HepG2 (cell line): ENCODE results near the gene SPRR2D. TPM values are rescaled to one million over a fixed set of nuclear protein-coding genes. Genes with fewer than 3 reads are reported as not detected.
"Not testable (repeated sequence)": the region's sequence is repeated elsewhere in the genome, so short reads cannot be mapped to it uniquely, and the experiment has no call there.

Experiments used
- ATAC-seq: fragments of 200-7000 bp; cut with Tn5 transposase; 3 replicates; pipeline ENCODE4 v1.9.1; 2020; ENCODE audit warnings: mild to moderate bottlenecking, moderate library complexity
- BruUV-seq: library from RNA; stranded (reverse); fragments of 400-500 nt; replicated peaks from 2 replicates; lab custom pipeline; 2021; lab: Mats Ljungman, UMichigan
- CTCF ChIA-PET: fragments of 300-600 bp; formaldehyde crosslinking; extraction: SDS; loops from one replicate; lab custom pipeline; 2021; ENCODE audit warnings: low total read pairs, inconsistent platforms, low intra/inter-chr PET ratio; lab: Yijun Ruan, JAX
- POLR2A ChIA-PET: fragments of 350-600 bp; sonication (Branson Sonifier 250); formaldehyde crosslinking; loops from one replicate; lab custom pipeline; 2020; ENCODE audit warnings: antibody characterized with exemption, inconsistent platforms; lab: Yijun Ruan, JAX
- DNase-seq: peaks from one replicate; pipeline ENCODE4 v3.0.0-alpha.2; 2015; ENCODE audit warnings: low spot score
- FAIRE-seq: peaks from 3 replicates; lab custom pipeline; 2011; peaks lifted over from hg19 to GRCh38; lab: Jason Lieb, UNC
- H2AFZ ChIP-seq: one replicate; pipeline ENCODE4 v1.6.1; 2011; ENCODE audit warnings: low read length, inconsistent platforms
- H3K27ac ChIP-seq: fragments of 300-600 bp; 3 replicates; pipeline ENCODE4 v1.8.0; 2011; ENCODE audit warnings: mixed run types, mild to moderate bottlenecking, mixed read lengths, low read length, inconsistent platforms; ENCODE audit not compliant: insufficient read depth; ENCODE audit errors: extremely low read length
- H3K27me3 ChIP-seq, 2 experiments: fragments of 200-600 bp in 1 of 2; 2 replicates in 1 of 2; 3 replicates in 1 of 2; pipeline versions ENCODE4 v1.6.0 to v1.8.0; 2011; ENCODE audit warnings: low read length in 2 of 2, mild to moderate bottlenecking in 2 of 2, moderate library complexity in 2 of 2, inconsistent platforms in 1 of 2; ENCODE audit not compliant: insufficient read depth in 2 of 2, control insufficient read depth in 1 of 2
- H3K36me3 ChIP-seq, 2 experiments: fragments of 200-600 bp in 1 of 2; replicated peaks in 1 of 2; 2 replicates in 1 of 2; 3 replicates in 1 of 2; pipeline versions ENCODE4 v1.5.1 to v1.8.0; 2011; ENCODE audit warnings: low read length in 2 of 2, inconsistent platforms in 1 of 2; ENCODE audit not compliant: insufficient read depth in 2 of 2, control insufficient read depth in 1 of 2
- H3K4me1 ChIP-seq: 2 replicates; pipeline ENCODE4 v1.5.1; 2012; ENCODE audit warnings: low read length, inconsistent platforms; ENCODE audit not compliant: insufficient read depth
- H3K4me2 ChIP-seq: 2 replicates; pipeline ENCODE4 v1.6.0; 2011; ENCODE audit warnings: low read depth, low read length, inconsistent platforms
- H3K4me3 ChIP-seq, 3 experiments: fragments of 200-600 bp in 1 of 3; sonication (generic), shearing (Covaris generic) in 1 of 3; replicated peaks in 1 of 3; 2 replicates each; pipeline ENCODE4 v1.5.1; 2011 to 2016; ENCODE audit warnings: low read length in 3 of 3, inconsistent platforms in 2 of 3, low read depth in 2 of 3, mild to moderate bottlenecking in 2 of 3, control low read depth in 1 of 3, mixed read lengths in 1 of 3; ENCODE audit not compliant: insufficient read depth in 1 of 3
- H3K79me2 ChIP-seq: one replicate; pipeline ENCODE4 v1.6.1; 2011; ENCODE audit warnings: low read length, inconsistent platforms; ENCODE audit not compliant: insufficient read depth
- H3K9ac ChIP-seq: 2 replicates; pipeline ENCODE4 v1.6.0; 2011; ENCODE audit warnings: mild to moderate bottlenecking, low read depth, low read length, inconsistent platforms; ENCODE audit not compliant: insufficient read depth
- H3K9me3 ChIP-seq: 2 replicates; pipeline ENCODE4 v1.5.1; 2012; ENCODE audit warnings: mild to moderate bottlenecking, low read length
- H4K20me1 ChIP-seq: 2 replicates; pipeline ENCODE4 v1.6.0; 2011; ENCODE audit warnings: inconsistent platforms, mild to moderate bottlenecking, low read length, moderate library complexity; ENCODE audit not compliant: insufficient read depth
- ADNP ChIP-seq: sonication (generic); formaldehyde crosslinking; IDR thresholded peaks from 2 replicates; pipeline ENCODE4 v1.4.0; 2020; ENCODE audit warnings: missing genetic modification reagents
- MBD4 ChIP-seq: IDR thresholded peaks from 2 replicates; pipeline ENCODE4 v1.6.1; 2012; ENCODE audit warnings: low read length, inconsistent platforms, borderline replicate concordance
- MXI1 ChIP-seq: IDR thresholded peaks from 3 replicates; pipeline ENCODE4 v1.6.1; 2012; ENCODE audit warnings: low read depth, low read length, inconsistent platforms, borderline replicate concordance
- ZC3H4 ChIP-seq: sonication (generic); formaldehyde crosslinking; IDR thresholded peaks from 2 replicates; pipeline ENCODE4 v1.4.0; 2020; ENCODE audit warnings: missing genetic modification reagents, borderline replicate concordance
- ZNF12 ChIP-seq: sonication (generic); formaldehyde crosslinking; IDR thresholded peaks from 2 replicates; pipeline ENCODE4 v1.5.0; 2020; ENCODE audit warnings: missing genetic modification reagents
- ZNF326 ChIP-seq: sonication (generic); formaldehyde crosslinking; IDR thresholded peaks from 2 replicates; pipeline ENCODE4 v1.4.0; 2020; ENCODE audit warnings: missing genetic modification reagents, borderline replicate concordance
- WGBS: methylation state at CpG from one replicate; pipeline ENCODE4 v1.1.6; 2017; ENCODE audit warnings: low lambda C conversion rate; 5-methylcytosine and 5-hydroxymethylcytosine counted together
- in situ Hi-C: cut with HindIII; loops from 2 replicates; pipeline ENCODE4 v1.10.0; 2017; ENCODE audit warnings: low pct_unique_long_range_greater_than_20kb; ENCODE audit not compliant: extremely low pct_ligation_motif_present
- intact Hi-C: fragments of 100-400 bp; cut with micrococcal nuclease; formaldehyde crosslinking; loops from one replicate; pipeline ENCODE4 v1.10.0; 2022; ENCODE audit not compliant: unreplicated experiment
- polyA plus RNA-seq, 8 experiments: library from polyadenylated mRNA; depleted of rRNA in 3 of 8; stranded (reverse) in 7 of 8; unstranded in 1 of 8; fragments of >200 nt; fragmentation: Illumina TruSeq in 4 of 8; extraction: Trizol in 4 of 8; gene quantifications; 2 replicates each; pipeline versions ENCODE4 v1.2.1 to v1.2.3, GENCODE V29; 2011 to 2016; ENCODE audit warnings: low read depth in 4 of 8, missing spikeins in 1 of 8, mixed read lengths in 1 of 8; ENCODE audit not compliant: insufficient read depth in 1 of 8
- total RNA-seq, 5 experiments: library from RNA; depleted of rRNA; stranded (reverse); fragments of >200 nt; fragmentation: Illumina TruSeq; extraction: Trizol; gene quantifications; 2 replicates each; pipeline ENCODE4 v1.2.3, GENCODE V29; 2016; ENCODE audit warnings: low read depth in 1 of 5
- TF ChIP-seq, protein P1 (sequence below): sonication (generic); formaldehyde crosslinking; IDR thresholded peaks from 2 replicates; pipeline ENCODE4 v1.5.1; 2020; ENCODE audit warnings: missing genetic modification reagents, mild to moderate bottlenecking, borderline replicate concordance
- TF ChIP-seq, protein P2 (sequence below): sonication (generic); formaldehyde crosslinking; conservative IDR thresholded peaks from 2 replicates; pipeline ENCODE4 v1.4.0; 2020; ENCODE audit warnings: missing genetic modification reagents
- TF ChIP-seq, protein P3 (sequence below): conservative IDR thresholded peaks from 2 replicates; pipeline ENCODE4 v1.6.1; 2018; ENCODE audit warnings: missing genetic modification reagents

Gene SPRR2D
- total and polyA plus RNA-seq, 2 of the 13 experiments (the other 11 are each of a cell fraction or from before 2014, with no cell fraction given), result not detected

DNA sequence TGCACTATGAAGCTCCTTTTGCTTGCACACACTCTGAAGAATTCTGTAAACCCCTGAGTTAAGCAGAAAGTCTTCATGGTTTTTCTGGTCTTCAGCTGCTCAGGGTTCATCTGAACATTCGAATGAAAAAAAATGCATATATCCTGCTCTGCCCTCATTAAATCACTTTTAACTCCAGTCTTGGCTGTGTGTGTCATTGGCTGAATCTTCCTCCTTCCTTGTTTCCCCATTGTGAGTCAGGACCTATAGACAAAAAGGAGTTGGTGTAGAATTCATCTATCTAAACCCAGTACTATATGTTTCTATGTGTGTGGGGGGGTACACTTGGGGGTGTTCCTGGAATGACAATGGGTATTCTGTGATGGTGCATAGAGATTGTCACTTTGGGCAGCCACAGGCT lies 16.5 kb downstream of the SPRR2D start (continued):
- TF ChIP-seq, protein P1, sequence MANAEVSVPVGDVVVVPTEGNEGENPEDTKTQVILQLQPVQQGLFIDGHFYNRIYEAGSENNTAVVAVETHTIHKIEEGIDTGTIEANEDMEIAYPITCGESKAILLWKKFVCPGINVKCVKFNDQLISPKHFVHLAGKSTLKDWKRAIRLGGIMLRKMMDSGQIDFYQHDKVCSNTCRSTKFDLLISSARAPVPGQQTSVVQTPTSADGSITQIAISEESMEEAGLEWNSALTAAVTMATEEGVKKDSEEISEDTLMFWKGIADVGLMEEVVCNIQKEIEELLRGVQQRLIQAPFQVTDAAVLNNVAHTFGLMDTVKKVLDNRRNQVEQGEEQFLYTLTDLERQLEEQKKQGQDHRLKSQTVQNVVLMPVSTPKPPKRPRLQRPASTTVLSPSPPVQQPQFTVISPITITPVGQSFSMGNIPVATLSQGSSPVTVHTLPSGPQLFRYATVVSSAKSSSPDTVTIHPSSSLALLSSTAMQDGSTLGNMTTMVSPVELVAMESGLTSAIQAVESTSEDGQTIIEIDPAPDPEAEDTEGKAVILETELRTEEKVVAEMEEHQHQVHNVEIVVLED (CRISPR knock-in tag), result no peak
- TF ChIP-seq ZC3H4 (CRISPR knock-in tag), result no peak
- TF ChIP-seq, protein P2, sequence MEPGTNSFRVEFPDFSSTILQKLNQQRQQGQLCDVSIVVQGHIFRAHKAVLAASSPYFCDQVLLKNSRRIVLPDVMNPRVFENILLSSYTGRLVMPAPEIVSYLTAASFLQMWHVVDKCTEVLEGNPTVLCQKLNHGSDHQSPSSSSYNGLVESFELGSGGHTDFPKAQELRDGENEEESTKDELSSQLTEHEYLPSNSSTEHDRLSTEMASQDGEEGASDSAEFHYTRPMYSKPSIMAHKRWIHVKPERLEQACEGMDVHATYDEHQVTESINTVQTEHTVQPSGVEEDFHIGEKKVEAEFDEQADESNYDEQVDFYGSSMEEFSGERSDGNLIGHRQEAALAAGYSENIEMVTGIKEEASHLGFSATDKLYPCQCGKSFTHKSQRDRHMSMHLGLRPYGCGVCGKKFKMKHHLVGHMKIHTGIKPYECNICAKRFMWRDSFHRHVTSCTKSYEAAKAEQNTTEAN (CRISPR knock-in tag), result no peak
- no peak for TF ChIP-seq ZNF326 (CRISPR knock-in tag)

DNA sequence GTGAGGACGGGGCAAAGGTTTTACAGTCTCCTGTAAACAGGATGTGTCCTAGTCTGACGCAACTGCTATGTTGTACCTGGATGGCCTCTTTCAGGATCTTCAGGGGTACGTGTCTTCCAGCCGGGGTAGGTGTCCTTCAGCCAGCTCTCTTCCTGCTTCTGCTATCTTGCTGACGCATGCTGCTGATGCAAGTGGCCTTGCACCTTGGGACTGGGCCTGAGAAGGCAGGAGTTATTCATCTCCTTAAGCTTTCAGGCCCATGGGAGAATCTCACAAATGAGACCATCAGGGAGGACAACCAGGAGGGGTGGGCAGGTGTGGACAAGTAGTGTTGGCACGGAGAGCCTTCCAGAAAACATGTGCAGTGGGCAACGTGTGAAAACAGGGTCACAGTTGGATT lies 17.8 kb downstream of the SPRR2D start:
- Histone ChIP-seq H3K36me3 (no peaks in the 10 kb centered on the region), H4K20me1 (no peaks in the 10 kb centered on the region), H2AFZ (no peak overlapping the region), H3K9me3 (no peaks in the 10 kb centered on the region), H3K4me2 (no peak overlapping the region; the same call in 1 of the 2 replicates), H3K4me1 (no peaks in the 10 kb centered on the region), H3K4me3 (no peak overlapping the region), H3K79me2 (no peaks in the 10 kb centered on the region), H3K27ac (no peak overlapping the region), H3K27me3 (no peaks in the 10 kb centered on the region), H3K9ac (no peak overlapping the region)
- DNase-seq, result no peak
- in situ Hi-C loops (no loop called here), intact Hi-C loops (no loop called here)
- TF ChIP-seq MBD4 (no peak), ZNF12 (no peak), MXI1 (no peak), ADNP (CRISPR knock-in tag) (no peak)
- TF ChIP-seq, protein P3, sequence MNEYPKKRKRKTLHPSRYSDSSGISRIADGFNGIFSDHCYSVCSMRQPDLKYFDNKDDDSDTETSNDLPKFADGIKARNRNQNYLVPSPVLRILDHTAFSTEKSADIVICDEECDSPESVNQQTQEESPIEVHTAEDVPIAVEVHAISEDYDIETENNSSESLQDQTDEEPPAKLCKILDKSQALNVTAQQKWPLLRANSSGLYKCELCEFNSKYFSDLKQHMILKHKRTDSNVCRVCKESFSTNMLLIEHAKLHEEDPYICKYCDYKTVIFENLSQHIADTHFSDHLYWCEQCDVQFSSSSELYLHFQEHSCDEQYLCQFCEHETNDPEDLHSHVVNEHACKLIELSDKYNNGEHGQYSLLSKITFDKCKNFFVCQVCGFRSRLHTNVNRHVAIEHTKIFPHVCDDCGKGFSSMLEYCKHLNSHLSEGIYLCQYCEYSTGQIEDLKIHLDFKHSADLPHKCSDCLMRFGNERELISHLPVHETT (CRISPR knock-in tag), result no peak
- ATAC-seq, result no peak
- POLR2A ChIA-PET, result no interaction called here
- CTCF ChIA-PET, result no interaction called here
- no peak for FAIRE-seq
- no TSS peak for BruUV-seq
- WGBS, result 23% methylated on average over 3 of the region's 7 CpGs

DNA sequence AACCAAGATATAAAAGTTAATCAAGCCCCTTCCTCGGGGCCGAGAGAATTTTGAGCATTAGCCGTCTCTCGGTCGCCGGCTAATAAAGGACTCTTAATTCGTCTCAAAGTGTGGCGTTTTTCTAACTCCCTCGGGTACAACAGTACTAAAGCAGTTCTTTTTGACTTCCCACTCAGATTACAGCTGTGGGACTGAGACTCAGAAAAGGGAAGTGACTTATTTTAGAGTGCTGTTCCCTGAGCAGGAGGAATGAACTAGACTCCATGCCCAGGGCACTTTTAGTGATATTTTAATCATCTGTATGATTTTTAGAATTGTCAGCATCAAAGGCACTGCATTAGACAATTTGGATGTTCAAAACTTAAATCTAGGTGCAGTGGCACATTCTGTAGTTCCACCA lies 18.6 kb downstream of the SPRR2D start:
- H3K36me3 ChIP-seq, H2AFZ ChIP-seq, CTCF ChIA-PET, POLR2A ChIA-PET, H4K20me1 ChIP-seq, H3K27ac ChIP-seq, FAIRE-seq, H3K4me2 ChIP-seq, ATAC-seq, BruUV-seq, H3K79me2 ChIP-seq, H3K27me3 ChIP-seq, H3K4me1 ChIP-seq, DNase-seq, H3K9ac ChIP-seq, in situ Hi-C loops, intact Hi-C loops, H3K9me3 ChIP-seq, H3K4me3 ChIP-seq: not testable (repeated sequence)
- WGBS, result 39% methylated on average over 9 of the region's 9 CpGs
